GM12801 (cell line): ENCODE measurements around the gene SPATS2L.

Experiments
- CTCF ChIP-seq: IDR thresholded peaks from one replicate; pipeline ENCODE4 v1.5.1; 2011; ENCODE audit warnings: control low read depth; ENCODE audit not compliant: insufficient read length; ENCODE audit errors: extremely low read depth

The SPATS2L gene

GRCh38 chr2:200454927-200455801 is 148.7 kb downstream of the SPATS2L start:
- no peak for TF ChIP-seq CTCF

- TF ChIP-seq CTCF, result no peak
These were observed 149.5 kb downstream of the SPATS2L start for GRCh38 chr2:200455958-200456421.

GRCh38 chr2:200456567-200456966 is 150.1 kb downstream of the SPATS2L start:
- no peak for TF ChIP-seq CTCF

GRCh38 chr2:200459101-200459500 is 152.6 kb downstream of the SPATS2L start:
- no peak for TF ChIP-seq CTCF

GRCh38 chr2:200461846-200462710 is 155.6 kb downstream of the SPATS2L start:
- no peak for TF ChIP-seq CTCF

- TF ChIP-seq CTCF, result no peak
These were observed 157.0 kb downstream of the SPATS2L start for GRCh38 chr2:200463452-200463851.
